ENCODE data around the gene AFAP1.

GRCh38 chr4:7831858-7832730, 107.6 kb downstream of the AFAP1 start:
- no peak for TF ChIP-seq GATA2 (IDR thresholded peaks at IDR 0.05; ENCODE audit: low read depth, low read length)
- no peak for TF ChIP-seq GATA3 (IDR thresholded peaks at IDR 0.05; ENCODE audit: low read depth, low read length)

Measured in SH-SY5Y (cell line).